GM19351 (cell line): Measurements from ENCODE around the gene PPP1R12C.

Experiments used
- ATAC-seq: cut with Tn5 transposase; IDR thresholded peaks from one replicate; pipeline ENCODE4 v1.9.1; 2021; ENCODE audit warnings: mild to moderate bottlenecking, moderate library complexity; ENCODE audit not compliant: unreplicated experiment

PPP1R12C gene

DNA sequence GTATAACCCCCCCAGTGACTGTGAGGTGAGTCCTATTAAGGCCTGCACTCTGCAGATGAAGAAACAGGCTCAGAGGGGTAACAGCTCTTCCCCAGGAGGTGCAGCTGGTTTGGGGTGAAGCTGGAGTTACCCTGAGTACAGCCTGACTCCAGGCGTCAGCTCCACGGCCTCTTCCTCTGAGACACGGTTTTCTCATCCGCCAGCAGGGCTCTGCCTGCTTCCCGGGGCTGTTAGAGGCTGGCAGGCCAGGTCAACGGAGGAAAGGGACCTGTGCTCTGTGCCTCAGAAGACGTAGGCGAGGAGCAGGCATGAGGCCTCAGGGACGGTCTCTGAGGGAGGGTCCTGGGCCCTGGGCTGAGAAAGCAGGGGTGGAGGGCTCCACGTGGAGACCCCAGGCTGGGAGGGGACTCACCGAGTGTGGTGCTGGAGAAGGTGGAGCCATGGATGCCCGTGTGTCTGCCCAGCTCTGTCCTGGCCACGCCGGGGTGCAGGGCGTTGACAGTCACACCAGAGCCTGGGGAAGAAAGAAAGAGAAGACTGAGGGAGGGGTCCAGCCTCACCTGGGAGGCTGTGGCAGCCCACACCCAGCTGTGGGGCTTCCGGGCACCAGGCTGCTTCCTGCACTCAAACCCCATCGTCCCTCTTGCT is 70.3 kb downstream of the PPP1R12C start:
- ATAC-seq: no peak

DNA sequence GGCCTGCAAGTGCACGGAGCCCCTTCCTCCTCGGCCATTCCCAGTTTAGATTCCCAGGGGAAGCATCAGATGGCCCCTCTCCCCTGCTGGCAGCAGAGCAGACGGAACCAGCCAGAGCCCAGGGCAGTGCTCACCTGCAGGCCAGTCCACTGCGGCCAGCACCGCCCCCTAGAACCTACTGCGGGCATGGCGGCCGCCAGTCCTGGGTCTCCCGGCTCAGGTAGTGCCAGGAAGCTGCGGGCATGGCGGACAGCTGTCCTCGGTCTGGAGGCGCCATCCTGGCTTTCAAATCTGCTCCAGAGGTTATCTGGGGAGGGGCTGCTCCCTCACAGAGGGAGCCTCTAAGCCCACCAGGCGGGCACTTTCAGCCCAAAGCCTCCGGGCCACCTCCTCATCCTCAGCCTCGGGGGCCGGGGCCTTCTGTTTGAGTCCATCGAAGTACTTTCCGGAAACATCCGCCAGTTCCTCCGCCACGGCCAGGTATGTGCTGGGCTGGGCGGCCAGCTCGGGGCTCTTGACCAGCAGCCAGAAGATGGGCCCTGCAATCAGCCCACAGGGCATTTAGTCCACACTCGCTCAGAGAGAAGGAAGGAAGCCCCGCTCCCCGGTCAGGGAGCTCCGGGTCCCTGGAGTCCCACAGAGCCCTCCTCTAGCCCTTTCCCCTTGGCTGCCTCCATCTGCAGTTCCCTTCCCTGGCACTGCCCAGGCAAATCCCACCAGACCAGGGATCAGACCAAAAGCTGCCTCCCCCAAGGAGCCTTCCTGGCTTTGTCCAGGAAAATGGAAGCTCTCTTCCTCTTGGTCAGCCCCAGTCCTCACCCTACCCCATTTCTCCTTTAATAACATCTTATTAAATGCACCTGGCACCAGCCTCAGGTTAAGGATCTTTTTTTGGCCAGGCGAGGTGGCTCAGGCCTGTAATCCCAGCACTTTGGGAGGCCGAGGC is 72.4 kb downstream of the PPP1R12C start:
- ATAC-seq: no peak

DNA sequence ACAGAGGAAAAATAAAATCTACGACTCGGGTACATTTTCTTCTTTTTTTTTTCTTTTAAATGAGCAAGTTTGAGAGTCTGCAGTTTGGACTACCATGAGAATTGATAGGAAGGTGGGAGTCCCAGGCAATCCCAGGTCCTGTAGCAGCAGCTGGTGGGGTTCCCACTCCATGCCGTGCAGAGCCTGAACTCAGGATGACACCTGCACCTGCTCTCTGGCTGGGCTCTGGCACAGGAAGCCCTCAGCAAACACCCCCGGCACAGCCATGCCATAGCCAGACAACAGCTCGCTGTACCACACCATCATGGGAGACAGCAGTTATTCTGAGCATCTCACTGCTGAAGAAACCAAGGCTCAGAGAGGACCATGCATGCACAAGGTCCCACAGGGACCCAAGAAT is 73.2 kb downstream of the PPP1R12C start:
- ATAC-seq: no peak

DNA sequence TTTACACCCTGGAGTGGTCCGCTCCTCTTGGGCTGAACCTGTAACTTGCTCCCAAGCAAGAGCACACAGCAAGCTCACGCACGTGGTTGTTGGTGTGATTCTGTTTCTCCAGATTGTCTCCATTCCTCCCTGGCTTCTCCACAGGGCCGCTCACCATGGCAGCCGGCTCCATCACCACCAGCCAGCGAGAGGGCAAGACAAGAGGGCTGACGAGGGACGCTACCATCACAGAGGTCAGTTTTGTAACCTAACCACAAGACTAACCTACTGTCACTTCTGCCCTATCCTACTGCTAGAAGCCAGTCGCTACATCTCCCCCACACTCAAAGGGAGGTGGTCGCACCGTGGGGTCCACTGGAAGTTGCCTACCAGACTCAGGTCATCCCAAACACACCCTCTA is 74.7 kb downstream of the PPP1R12C start:
- ATAC-seq: no peak

DNA sequence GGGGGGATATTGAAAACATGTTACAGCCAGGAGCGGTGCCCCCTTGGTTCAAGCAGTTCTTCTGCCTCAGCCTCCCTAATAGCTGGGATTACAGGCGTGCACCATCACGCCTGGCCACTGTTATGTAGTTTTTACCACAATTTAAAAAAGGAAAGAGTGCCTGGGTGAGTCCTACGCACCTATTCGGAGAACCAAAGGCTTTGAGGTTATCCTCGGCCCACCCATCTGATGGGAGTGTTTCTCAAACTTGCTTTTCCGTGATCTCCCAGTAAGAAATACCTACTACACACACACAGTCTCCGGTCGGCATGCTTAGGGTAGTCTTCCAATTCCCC is 75.1 kb downstream of the PPP1R12C start:
- ATAC-seq: no peak

DNA sequence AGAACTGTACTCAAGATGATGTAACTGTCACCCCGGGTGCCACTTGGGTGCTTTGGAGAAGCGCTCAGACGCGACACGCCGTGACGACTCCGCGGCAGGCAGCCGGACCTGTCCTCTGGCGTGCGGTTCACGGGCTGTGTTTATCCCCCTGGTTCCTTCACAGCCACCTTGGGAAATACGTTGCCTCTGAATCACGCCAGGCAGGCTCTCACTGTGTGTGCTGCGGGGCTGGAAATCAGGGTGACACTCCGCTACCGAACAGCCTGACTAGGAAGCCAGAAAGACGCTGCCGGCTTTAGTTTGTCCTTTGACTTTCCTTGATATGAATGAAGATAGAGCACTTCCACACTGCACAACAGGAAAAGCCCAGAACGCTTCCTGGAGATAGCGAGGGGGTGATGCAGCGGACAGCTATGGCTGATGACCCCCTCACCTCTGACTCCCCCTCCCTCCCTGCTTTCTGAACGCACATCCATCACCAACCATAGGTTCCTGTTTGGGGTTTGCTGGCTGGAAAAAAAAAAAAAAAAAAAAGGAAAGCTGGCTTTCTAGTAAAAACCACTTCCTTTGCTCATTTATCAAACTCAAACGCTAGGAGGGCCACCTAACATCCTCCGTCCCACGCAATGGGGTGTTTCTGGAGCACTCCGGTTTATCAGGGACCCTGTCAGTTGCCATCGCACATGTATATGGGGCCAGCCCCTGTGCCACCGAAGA is 75.7 kb downstream of the PPP1R12C start:
- no peak for ATAC-seq

DNA sequence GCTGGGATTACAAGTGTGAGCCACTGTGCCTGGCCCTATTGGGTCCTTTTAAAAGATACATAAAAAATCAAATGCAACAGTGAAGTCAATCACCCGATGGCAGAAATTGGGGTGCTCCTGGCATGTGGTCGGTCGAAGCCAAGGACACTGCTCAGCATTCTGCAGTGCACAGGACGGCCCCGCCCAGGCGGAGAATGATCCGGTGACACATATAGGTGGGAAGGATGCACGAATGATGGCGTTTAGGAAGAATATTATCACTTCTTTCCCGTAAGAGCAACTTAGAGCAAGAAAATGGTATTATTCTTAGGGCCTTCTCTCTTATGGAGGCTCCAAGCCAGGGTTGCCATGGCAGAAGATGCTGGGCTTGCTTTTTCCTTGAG is 76.2 kb downstream of the PPP1R12C start:
- ATAC-seq: no peak
